GM23338 (cell line): ENCODE results near the gene KCTD14. TPM values are rescaled to one million over a fixed set of nuclear protein-coding genes. Genes with fewer than 3 reads are reported as not detected.

Experiments used
- ATAC-seq: fragments of 200-7000 bp; cut with Tn5 transposase; 3 replicates; pipeline ENCODE4 v1.9.1; 2020
- DNase-seq: peaks from one replicate; pipeline ENCODE4 v3.0.0-alpha.2; 2015; ENCODE audit warnings: low spot score
- H2AFZ ChIP-seq: fragments of 200-600 bp; sonication (generic); 2 replicates; pipeline ENCODE4 v1.8.0; 2016; ENCODE audit warnings: antibody characterized with exemption, mild to moderate bottlenecking, moderate library complexity
- H3F3A ChIP-seq: fragments of 200-600 bp; sonication (generic); replicated peaks from 2 replicates; pipeline ENCODE4 v1.8.0; 2017; ENCODE audit warnings: antibody characterized with exemption, mixed run types, low read depth
- H3K27ac ChIP-seq: fragments of 200-600 bp; sonication (generic); 2 replicates; pipeline ENCODE4 v1.6.1; 2016; ENCODE audit warnings: low read depth
- H3K27me3 ChIP-seq: fragments of 200-600 bp; sonication (generic); 2 replicates; pipeline ENCODE4 v1.8.0; 2016; ENCODE audit warnings: mild to moderate bottlenecking, mixed run types, moderate library complexity; ENCODE audit not compliant: insufficient read depth
- H3K36me3 ChIP-seq: fragments of 200-600 bp; sonication (generic); 2 replicates; pipeline ENCODE4 v1.8.0; 2016; ENCODE audit warnings: mild to moderate bottlenecking; ENCODE audit not compliant: insufficient read depth
- H3K4me1 ChIP-seq: fragments of 200-600 bp; sonication (generic); 2 replicates; pipeline ENCODE4 v1.8.0; 2016; ENCODE audit warnings: mild to moderate bottlenecking, moderate library complexity; ENCODE audit not compliant: insufficient read depth
- H3K4me2 ChIP-seq: fragments of 200-600 bp; sonication (generic); 2 replicates; pipeline ENCODE4 v1.7.1; 2017; ENCODE audit warnings: mixed run types
- H3K4me3 ChIP-seq: fragments of 200-600 bp; sonication (generic); 2 replicates; pipeline ENCODE4 v1.6.1; 2016; ENCODE audit warnings: mixed run types
- H3K79me2 ChIP-seq: fragments of 200-600 bp; sonication (generic); replicated peaks from 2 replicates; pipeline ENCODE4 v1.8.0; 2017; ENCODE audit warnings: mild to moderate bottlenecking; ENCODE audit not compliant: insufficient read depth
- H3K9me2 ChIP-seq: fragments of 200-600 bp; sonication (generic); 2 replicates; pipeline ENCODE4 v1.8.0; 2017; ENCODE audit not compliant: insufficient read depth
- H4K20me1 ChIP-seq: fragments of 200-600 bp; sonication (generic); replicated peaks from 2 replicates; pipeline ENCODE4 v1.8.0; 2017; ENCODE audit warnings: mild to moderate bottlenecking; ENCODE audit not compliant: insufficient read depth
- H3K27ac Mint-ChIP-seq: 2 replicates; pipeline ENCODE4 v1.8.0; 2020; ENCODE audit warnings: inconsistent platforms, mild to moderate bottlenecking, moderate library complexity, mixed read lengths
- H3K27me3 Mint-ChIP-seq: 3 replicates; pipeline ENCODE4 v1.8.0; 2022; ENCODE audit warnings: low read depth, mild to moderate bottlenecking, moderate library complexity, mixed read lengths, inconsistent platforms; ENCODE audit not compliant: insufficient read depth, poor library complexity
- H3K36me3 Mint-ChIP-seq: 3 replicates; pipeline ENCODE4 v1.8.0; 2021; ENCODE audit warnings: low read depth, mild to moderate bottlenecking, inconsistent platforms, moderate library complexity, mixed read lengths
- H3K4me1 Mint-ChIP-seq: 3 replicates; pipeline ENCODE4 v1.8.0; 2020; ENCODE audit warnings: mild to moderate bottlenecking, inconsistent platforms, mixed read lengths
- H3K4me3 Mint-ChIP-seq: 3 replicates; pipeline ENCODE4 v1.8.0; 2021; ENCODE audit warnings: moderate library complexity, mild to moderate bottlenecking, inconsistent platforms, mixed read lengths
- H3K9me3 Mint-ChIP-seq: 3 replicates; pipeline ENCODE4 v1.8.0; 2020; ENCODE audit warnings: moderate library complexity, mild to moderate bottlenecking, inconsistent platforms, mixed read lengths
- CREB1 ChIP-seq: fragments of 250-450 bp; sonication (Bioruptor Pico); IDR thresholded peaks from 2 replicates; pipeline ENCODE4 v1.5.0; 2020; ENCODE audit warnings: low read depth, mild to moderate bottlenecking, moderate library complexity
- CTCF ChIP-seq, 2 experiments: fragments of 200-600 bp in 1 of 2; sonication (generic) in 1 of 2; conservative IDR thresholded peaks; 2 replicates each; pipeline versions ENCODE4 v1.5.1 to v1.6.1; 2016 to 2017; ENCODE audit warnings: antibody characterized with exemption in 2 of 2, low read depth in 2 of 2, mild to moderate bottlenecking in 2 of 2, moderate library complexity in 1 of 2
- ETS1 ChIP-seq: IDR thresholded peaks from 2 replicates; pipeline ENCODE4 v1.6.1; 2016; ENCODE audit warnings: antibody characterized with exemption
- EZH2 ChIP-seq: fragments of 200-600 bp; sonication (generic); IDR thresholded peaks from one replicate; pipeline ENCODE4 v1.8.0; 2017; ENCODE audit warnings: antibody characterized with exemption, mild to moderate bottlenecking, low read depth; ENCODE audit not compliant: unreplicated experiment
- EZH2phosphoT487 ChIP-seq: fragments of 200-600 bp; sonication (generic); IDR thresholded peaks from one replicate; pipeline ENCODE4 v1.8.1; 2018; ENCODE audit warnings: antibody characterized with exemption; ENCODE audit not compliant: unreplicated experiment
- JUNB ChIP-seq: IDR thresholded peaks from one replicate; pipeline ENCODE4 v1.6.1; 2016; ENCODE audit warnings: antibody characterized with exemption; ENCODE audit not compliant: unreplicated experiment
- NANOG ChIP-seq: IDR thresholded peaks from 2 replicates; pipeline ENCODE4 v1.6.1; 2016; ENCODE audit warnings: antibody characterized with exemption, borderline replicate concordance
- POLR2AphosphoS5 ChIP-seq: IDR thresholded peaks from 2 replicates; pipeline ENCODE4 v1.6.1; 2016; ENCODE audit warnings: antibody characterized with exemption, low read depth
- REST ChIP-seq: IDR thresholded peaks from one replicate; pipeline ENCODE4 v1.6.1; 2018; ENCODE audit warnings: antibody characterized with exemption; ENCODE audit not compliant: unreplicated experiment
- STAT1 ChIP-seq: IDR thresholded peaks from one replicate; pipeline ENCODE4 v1.6.1; 2016; ENCODE audit warnings: antibody characterized with exemption; ENCODE audit not compliant: unreplicated experiment
- ZNF114 ChIP-seq: fragments of 250-450 bp; sonication (Bioruptor Pico); IDR thresholded peaks from 2 replicates; pipeline ENCODE4 v1.5.0; 2020; ENCODE audit warnings: mild to moderate bottlenecking, moderate library complexity
- polyA plus RNA-seq: library from polyadenylated mRNA; unstranded; fragments of >200 nt; fragmentation: Nextera tagmentation; extraction: Ambion mirVana; gene quantifications from 2 replicates; pipeline ENCODE4 v1.2.1, GENCODE V29; 2016
- total RNA-seq: library from RNA; depleted of rRNA; stranded (reverse); fragments of >200 nt; shearing (Covaris generic); gene quantifications from 2 replicates; pipeline ENCODE4 v1.2.3, GENCODE V29; 2014

The KCTD14 gene
- total and polyA plus RNA-seq, 2 experiments from 2014 or later, result 5.9 to 19.1 TPM

- no peaks in the 10 kb centered on the region for H3K4me1 Mint-ChIP-seq
- H3K27ac Mint-ChIP-seq, result no peak overlapping the region
- Histone ChIP-seq H4K20me1 (no peaks in the 10 kb centered on the region; the same call in 1 of the 2 replicates), H3K27ac (no peak overlapping the region), H3K4me2 (no peak overlapping the region), H3F3A (no peaks in the 10 kb centered on the region; the same call in 1 of the 2 replicates), H3K4me3 (no peak overlapping the region), H2AFZ (no peak overlapping the region), H3K4me1 (no peaks in the 10 kb centered on the region), H3K36me3 (no peaks in the 10 kb centered on the region; the same call in 1 of the 2 replicates), H3K9me2 (no peaks in the 10 kb centered on the region), H3K27me3 (no peaks in the 10 kb centered on the region), H3K79me2 (no peaks in the 10 kb centered on the region)
- H3K27me3 Mint-ChIP-seq, result no peaks in the 10 kb centered on the region
- H3K9me3 Mint-ChIP-seq, result no peaks in the 10 kb centered on the region
- H3K36me3 Mint-ChIP-seq, result peaks cover 26% of the 10 kb centered on the region
- ATAC-seq, result no peak
- DNase-seq, result no peak
- no peak overlapping the region for H3K4me3 Mint-ChIP-seq
- TF ChIP-seq NANOG, result no peak
Measured at GRCh38 chr11:78065203-78065602, 42.1 kb upstream of the KCTD14 start.

- Histone ChIP-seq H3K27ac (no peak within 1 kb of the TSS), H3K79me2 (no peaks in the 10 kb centered on the region), H4K20me1 (no peaks in the 10 kb centered on the region; the same call in 1 of the 2 replicates), H3K36me3 (no peaks in the 10 kb centered on the region), H3K9me2 (no peaks in the 10 kb centered on the region), H3K4me1 (no peaks in the 10 kb centered on the region), H2AFZ (no peak within 1 kb of the TSS), H3F3A (no peaks in the 10 kb centered on the region), H3K27me3 (no peaks in the 10 kb centered on the region), H3K4me2 (no peak within 1 kb of the TSS), H3K4me3 (no peak within 1 kb of the TSS)
- TF ChIP-seq ZNF114 (CRISPR knock-in tag) (no peak), POLR2AphosphoS5 (no peak), ETS1 (no peak), CTCF (conservative IDR thresholded peaks at IDR 0.05; ENCODE audit: low read depth in 2 of 2) (no peak), JUNB (no peak), REST (no peak), STAT1 (no peak), EZH2 (no peak), EZH2phosphoT487 (no peak), CREB1 (no peak)
- Mint-ChIP-seq H3K9me3 (no peaks in the 10 kb centered on the region), H3K27me3 (peaks cover 2% of the 10 kb centered on the region), H3K4me1 (no peaks in the 10 kb centered on the region), H3K4me3 (no peak within 1 kb of the TSS), H3K36me3 (peaks cover 16% of the 10 kb centered on the region), H3K27ac (no peak within 1 kb of the TSS)
- no peak for ATAC-seq
- no peak for DNase-seq
Measured at GRCh38 chr11:78063440-78064181, 40.5 kb upstream of the KCTD14 start, which contains the start of gene THRSP. THRSP (plus strand) TSS chr11:78063861; CDS start chr11:78063882, 21 bp downstream.
